ENCODE results near the gene CPTP.
"Not testable (repeated sequence)": the region's sequence is repeated elsewhere in the genome, so short reads cannot be mapped to it uniquely, and the experiment has no call there.

The CPTP gene

GRCh38 chr1:1352786-1353388 lies 28.3 kb downstream of the CPTP start:
- DNase-seq = no peak

DNA sequence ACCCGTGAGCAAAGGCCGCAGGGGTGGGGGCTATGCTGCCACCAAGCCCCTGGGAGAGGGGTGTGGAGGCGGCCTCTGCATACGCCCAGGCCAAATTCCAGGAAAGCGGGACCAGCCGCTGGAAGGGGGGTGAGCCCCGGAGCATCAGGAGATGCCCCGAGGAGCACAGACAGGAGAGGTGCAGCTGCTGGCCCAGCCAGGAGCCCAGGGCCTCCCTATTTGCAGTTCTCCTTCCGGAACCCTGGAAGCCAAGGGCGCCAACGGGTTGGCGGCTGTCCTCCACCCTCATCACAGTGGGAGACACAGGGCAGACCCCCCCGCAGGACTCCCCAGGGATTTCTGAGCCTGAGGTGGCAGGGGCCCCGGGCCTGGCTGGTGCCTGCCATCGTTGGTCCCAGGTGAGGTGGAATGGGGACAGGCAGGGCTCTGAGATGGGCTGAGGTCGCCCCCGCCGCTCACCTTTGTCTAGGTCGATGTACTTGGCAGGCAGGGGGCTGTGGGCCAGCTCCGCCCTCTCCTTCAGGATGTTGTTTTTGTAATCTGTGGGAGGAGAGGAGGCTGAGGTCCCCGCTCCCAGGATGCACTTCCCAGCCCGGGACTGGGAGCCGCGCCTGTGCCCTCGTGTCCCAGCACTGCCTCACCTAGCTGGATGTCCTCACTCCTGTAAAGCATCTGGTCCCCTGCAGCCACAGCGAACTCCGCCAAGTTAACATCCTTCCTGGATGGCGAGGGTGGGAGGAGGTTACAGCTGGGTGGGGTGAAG lies 29.0 kb downstream of the CPTP start:
- DNase-seq = no peak

DNA sequence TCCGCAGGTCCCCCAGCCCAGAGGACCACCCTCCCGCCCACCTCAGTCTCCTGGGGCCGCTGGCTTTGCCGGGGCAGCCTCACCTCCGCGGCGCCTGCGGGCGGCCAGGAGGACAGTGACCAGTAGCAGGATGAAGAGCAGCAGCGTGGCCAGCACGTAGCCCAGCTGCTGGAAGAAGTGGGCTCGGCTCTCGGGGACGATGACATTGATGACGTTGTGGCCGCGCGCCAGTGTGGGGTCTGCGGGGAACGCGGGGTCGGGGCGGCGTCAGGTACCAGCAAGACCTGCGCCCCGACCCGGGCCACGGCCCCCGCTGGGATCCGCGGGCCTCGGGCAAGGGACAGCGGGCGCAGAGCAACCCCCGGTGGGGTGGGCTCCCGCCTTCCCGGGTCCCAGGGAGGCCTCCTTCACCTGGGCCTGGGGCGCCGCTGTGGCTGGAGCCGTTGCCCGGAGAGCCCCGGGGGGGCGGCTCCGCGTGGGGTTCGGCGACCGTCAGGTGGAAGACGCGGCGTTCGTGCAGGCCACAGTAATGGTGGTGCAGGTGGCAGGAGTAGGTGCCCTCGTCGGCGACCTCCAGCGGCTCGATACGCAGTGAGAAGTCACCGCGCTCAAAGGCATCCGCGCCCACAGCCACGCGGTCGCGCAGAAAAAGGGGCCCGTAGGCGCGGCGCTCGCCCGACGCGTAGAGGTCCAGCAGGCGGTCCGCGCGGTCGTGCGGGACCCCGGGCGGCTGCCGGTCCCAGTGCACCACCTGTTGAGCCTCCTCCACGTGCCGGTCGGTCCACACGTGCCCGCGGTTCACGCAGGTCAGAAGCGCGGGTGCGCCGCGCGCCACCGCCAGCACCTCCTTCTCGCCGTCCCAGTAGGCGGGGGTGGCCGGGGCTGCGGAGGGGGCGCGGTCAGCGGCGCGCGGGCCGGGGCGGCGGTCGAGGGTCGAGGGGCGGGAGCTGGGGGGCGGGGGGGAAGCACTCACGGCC lies 30.0 kb downstream of the CPTP start:
- DNase-seq = no peak

- no peak for DNase-seq
Measured at GRCh38 chr1:1355416-1355815, 30.8 kb downstream of the CPTP start.

DNA sequence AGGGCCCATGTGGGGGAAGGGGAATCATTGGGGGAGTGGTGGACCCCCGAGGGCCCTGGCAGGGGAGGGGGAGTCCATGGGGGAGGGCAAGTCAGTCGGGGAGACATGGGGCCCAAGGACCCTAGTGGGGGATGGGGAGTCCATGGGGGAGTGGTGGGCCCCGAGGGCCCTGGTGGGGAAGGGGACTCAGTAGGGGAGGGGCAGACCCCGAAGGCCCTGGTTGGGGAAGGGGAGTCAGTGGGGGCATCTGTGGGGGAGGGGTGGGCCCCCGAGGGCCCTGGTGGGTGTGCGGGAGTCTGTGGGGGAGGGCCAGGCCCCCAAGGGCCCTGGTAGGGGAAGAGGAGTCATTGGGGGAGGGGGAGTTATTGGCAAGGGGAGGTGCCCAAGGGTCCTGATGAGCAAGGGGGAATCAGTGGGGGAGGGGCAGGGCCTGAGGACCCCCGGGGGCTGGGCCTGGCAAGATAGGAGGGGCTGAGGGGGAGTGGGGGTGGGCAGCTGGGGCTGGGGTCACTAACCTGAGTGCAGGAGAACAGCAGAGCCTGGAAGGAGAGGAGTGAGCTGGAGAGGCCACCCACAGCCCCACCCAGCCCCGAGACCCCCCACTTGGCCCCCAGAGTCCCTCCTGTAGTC lies 31.7 kb downstream of the CPTP start:
- no peak for DNase-seq

DNA sequence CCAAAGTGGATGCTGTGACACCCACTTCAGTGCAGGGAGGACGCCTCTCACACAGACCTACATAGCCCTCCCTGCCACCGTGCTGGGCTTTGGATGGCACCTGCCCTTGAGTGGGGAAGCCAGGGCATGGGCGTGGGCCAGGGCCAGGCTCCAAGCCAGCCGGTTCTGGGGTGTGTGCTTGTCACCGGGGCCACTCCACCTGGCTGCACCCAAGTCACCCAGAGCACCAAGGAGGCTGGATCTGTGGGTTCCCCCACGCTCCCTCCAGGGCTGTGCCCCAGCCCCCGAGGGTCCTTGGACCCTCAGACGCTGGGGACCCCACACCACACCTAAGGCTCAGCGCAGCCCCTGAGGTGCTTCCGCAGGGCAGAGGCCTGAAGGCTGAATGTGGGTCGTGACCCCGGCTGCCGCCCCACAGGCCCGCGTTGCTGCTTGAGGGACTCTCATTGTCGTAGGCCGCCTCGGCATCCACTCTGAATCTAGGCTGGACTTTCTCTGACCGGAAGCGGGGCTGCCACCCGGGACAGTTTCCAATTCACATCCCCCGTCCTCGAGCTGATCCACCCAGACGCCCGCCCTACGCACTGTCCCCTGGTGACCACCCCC lies 32.3 kb downstream of the CPTP start:
- DNase-seq = no peak

GRCh38 chr1:1357871-1358432 lies 33.4 kb downstream of the CPTP start:
- no peak for DNase-seq

DNA sequence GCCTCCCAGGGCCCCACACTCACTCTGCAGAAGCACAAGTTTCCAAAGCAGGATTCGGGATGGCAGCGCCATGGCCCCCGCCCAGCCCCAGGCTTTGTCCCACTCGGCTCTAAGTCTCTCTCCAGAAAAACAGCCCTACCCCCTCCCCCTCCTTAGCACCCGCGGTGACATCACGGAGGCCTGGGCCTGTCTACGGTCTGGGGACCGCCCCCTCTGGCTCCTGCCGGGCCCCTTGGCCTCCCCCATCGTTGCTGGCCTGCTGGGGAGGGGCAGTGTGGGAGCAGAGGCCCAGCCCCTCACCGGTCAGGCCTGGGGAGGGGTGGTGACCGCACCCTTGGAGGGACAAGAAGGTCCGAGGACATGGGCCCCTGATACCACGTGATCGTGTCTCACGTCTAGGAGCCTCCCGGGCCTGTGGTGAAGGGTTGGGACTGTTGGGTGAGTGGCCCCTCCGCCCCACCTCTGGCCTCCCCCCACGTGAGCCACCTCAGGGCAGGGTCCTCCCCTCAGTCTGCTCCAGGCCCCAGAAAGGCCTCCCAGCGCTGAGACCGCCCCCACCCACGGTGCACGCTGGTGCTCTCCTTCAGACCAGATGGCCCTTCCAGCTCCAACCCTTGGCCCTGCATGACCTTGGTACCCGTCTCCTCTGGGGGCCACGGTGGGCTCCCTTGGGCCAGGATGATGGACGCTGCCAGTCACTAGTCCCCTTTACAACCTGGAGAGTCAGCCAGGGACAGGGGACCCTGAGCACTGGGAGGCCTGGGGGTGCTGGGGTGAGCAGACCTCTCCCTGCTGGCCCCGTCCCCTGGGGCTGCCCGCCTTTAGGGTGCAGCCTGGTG lies 34.0 kb downstream of the CPTP start, which contains the start of gene MXRA8:
MXRA8 (minus strand) TSS at position 123 of the 839 bp plus-strand sequence; CDS start at position 72, 51 bp downstream.
- no peak for DNase-seq

DNA sequence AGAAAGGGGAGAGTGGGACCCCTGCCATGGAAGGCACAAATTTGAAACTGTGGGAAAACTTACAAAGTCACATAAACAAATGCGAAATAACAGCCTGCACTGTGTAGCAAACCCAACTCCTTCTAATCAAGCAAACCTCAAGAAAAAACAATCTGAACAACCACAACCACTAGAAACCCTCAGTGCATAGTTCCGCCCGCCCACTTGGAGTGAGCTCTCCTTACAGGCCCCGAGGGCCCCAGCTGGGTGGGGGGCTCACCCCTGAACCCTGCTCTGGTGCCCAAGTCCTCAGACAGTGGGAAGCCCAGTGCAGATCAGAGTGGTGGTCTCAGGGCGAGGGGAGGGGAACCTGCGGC lies 34.7 kb downstream of the CPTP start:
- DNase-seq = no peak

DNA sequence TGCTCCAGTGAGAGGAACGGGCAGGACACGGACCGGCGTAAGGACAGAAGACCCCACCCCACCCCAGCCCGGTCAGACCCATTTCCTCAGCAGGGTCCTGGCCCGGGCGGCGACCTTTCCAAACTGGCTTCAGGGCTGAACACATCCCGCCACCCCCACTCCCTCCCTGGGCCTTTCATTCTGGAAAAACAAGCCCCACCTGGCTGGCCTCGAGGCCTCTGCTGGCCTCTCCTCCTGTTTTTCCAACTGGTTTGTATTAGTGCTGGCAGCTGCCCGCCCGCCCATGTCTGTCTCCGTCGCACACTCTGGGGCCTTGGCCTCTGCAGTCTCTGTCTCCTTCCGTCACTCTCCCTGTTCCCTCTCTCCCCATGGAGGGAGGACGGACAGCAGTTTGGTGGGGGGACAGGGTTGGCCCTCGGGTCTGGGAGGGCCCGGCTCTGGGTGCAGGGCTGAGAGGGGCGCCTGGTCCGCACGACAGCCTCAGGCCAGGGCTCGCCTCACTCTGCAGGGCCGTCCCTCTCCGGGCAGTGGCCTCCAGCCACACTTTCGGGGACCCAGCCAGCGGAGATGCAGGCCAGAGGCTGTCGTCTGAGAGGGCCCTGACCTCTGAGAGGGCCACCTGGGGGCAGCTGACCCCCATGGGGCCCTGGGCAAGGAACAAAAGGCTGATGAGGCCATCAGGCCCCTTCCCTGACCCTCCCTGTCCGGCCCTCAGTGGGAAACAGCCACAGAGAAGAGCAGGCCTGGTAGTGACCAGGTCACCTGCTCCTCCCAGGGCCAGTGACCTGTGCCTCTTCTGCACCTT lies 35.3 kb downstream of the CPTP start:
- DNase-seq = no peak

- DNase-seq = no peak
Measured at GRCh38 chr1:1360506-1361169, 36.0 kb downstream of the CPTP start.

DNA sequence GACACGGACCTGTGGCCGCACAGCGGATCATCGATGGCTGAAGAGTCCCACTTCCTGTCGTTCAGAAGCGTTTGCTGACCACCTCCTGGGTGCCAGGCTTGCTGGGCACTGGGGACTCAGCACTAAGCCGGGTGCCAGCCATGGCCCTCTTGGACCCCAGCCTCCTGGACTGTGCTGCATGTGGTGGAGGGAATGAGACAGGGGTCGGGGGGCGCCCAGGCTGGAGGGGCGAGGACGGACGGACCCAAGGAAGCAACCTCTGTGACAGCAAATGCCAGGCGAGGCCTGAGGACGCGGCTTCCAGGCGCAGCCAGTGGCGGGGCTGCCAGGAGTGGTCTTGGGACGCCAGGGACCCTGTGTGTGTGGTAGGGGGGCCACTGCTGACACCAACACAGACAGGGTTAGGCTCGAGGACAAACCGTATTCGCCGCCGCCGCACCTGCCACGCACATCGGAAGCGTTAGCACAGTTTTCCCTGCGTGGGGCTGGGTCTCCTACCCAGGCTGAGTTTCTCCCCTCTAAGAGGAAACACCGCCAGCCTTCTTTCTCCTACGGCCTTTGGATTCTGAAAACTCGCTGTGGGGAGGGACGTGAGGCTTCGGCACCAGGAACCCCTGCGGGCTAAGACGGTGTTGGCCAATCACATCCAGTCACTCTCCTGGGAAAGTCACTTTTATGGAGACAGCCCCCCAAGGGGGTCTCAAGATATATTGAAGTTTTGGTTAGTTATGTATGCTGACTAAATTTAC lies 36.8 kb downstream of the CPTP start:
- DNase-seq = no peak

- no peak for DNase-seq
Measured at GRCh38 chr1:1361982-1362423, 37.4 kb downstream of the CPTP start.

DNA sequence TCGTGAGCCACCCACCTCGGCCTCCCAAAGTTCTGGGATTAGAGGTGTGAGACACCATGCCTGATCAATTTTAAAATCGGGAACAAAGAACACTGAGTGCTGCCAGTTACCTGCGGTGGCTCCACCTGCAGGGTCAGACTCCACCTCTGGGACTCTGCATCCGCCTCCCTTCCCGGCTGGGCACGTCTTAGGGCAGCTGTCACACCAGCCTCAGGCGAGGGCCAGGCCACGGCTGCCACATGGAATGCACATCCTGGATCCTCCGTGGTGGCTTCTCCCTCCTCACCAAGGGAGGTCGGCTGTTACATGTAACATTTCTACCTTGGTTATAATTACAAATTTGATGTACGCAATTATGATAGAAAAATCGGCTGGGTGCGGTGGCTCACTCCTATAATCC lies 39.7 kb downstream of the CPTP start:
- no peak for DNase-seq

- DNase-seq = no peak
Measured at GRCh38 chr1:1365875-1366698, 41.5 kb downstream of the CPTP start.

DNA sequence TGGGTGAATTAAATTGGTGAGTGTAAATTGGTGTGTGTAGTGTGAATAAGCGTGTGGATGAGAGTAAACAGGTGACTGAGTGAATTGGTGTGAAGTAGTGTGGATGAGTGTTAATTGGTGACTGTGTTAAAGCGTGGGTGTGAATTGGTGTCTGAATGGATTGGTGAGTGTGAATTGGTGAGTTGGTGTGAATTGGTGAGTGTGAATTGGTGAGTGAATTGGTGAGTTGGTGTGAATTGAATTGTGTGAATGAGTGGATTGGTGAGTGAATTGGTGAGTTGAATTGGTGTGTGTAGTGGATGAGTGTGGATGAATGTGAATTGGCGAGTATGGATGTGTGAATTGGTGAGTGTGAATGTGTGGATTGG lies 42.1 kb downstream of the CPTP start:
- no peak for DNase-seq

GRCh38 chr1:1367315-1367714 lies 42.7 kb downstream of the CPTP start:
- no peak for DNase-seq

- DNase-seq = not testable (repeated sequence)
Measured at GRCh38 chr1:1370094-1370493, 45.5 kb downstream of the CPTP start.
